Midbrain (tissue), 1 donor: ENCODE measurements around the gene DLL4.

Source experiments
- DNase-seq: peaks from one replicate; lab custom pipeline; 2025; lab: John Stamatoyannopoulos, UW

DLL4 gene

GRCh38 chr15:40906091-40906990 lies 22.8 kb upstream of the DLL4 start:
- DNase-seq, result peak; percentile 67

DNA sequence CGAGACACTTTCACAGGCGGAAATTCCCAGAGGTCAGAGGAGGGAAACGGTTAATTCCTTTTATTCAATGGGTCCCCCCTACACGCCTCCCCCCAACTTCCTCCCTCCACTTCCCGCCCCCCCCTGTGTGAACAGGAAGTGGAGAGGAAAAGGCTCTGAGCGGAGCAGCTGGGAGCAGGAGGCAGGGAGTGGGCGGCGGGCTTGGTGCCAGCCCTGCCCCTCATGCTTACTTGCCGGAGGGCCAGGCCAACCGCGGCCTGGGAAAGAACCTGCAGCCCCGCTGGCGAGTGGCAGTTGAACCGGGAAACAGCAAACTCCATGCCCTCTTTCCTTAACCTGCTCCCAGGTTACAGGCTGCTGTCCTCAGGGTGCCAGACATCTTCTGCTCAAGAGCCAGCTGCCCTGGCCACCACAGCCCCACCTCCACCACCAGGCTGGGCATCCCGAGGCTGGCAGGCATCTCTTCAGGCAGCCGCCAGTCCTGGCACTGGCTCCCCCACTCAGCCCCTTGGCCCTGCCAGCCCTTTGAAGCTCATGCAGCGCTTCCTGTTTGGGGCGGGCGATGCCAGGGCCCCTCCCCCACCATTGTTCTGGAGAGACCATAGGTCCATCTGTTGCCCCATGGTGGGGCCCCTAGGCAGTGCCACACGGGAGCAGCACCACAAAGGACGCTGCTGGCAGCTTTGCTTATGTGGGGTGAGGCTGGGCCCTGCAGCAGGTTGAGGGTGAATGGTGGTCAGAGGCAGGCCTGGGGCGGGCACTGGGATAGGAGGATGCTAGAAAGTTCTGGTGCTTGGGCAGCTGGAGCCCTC lies 21.9 kb upstream of the DLL4 start:
- DNase-seq, result peak; percentile 28

GRCh38 chr15:40908095-40908494 lies 21.0 kb upstream of the DLL4 start:
- no peak for DNase-seq

DNA sequence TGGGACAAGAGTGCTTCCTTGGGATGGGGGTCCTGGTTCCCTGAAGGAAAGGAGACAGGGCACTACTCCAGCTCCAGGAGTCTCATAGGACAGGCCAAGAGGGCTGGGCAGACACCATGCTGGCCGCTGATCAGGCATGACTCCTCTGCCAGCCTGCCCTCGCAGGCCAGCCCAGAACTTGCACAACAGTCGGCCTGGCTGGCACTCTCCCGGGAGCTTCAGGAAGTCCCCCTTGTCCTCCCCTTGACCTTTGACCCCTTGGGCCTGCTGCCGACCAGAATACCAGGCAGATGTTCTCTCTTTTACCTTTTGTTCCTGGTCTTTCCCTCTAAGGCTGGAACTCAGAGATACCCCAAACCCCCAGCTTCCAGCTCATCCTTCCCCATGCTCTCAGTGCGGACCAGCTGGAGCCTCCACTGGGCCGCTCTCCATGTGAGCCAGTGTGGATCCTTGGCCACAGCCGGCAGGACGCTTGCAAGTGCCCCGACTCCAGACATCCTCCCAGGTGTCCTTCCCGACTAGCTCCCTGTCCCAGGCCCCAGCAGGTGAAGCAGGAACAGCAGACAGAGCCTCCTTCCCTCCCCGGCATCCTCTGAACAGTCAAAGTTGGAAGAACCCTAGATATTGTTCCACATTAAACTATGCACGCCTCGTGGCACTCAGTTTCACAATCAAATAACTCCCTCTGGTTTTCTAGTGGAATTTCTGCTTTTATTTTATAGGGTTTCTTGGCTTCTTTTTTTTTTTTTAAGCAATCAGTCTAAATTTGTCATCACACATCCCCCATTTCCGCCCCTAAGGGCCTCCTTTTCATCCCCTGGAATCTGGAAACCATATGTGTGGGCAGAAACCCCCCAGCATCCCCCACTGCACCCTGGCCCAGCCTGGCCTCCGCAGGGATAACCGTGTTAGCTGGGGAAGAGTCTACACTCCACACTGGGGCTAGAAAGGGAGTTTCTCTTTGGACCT lies 19.2 kb upstream of the DLL4 start:
- DNase-seq, result no peak

DNA sequence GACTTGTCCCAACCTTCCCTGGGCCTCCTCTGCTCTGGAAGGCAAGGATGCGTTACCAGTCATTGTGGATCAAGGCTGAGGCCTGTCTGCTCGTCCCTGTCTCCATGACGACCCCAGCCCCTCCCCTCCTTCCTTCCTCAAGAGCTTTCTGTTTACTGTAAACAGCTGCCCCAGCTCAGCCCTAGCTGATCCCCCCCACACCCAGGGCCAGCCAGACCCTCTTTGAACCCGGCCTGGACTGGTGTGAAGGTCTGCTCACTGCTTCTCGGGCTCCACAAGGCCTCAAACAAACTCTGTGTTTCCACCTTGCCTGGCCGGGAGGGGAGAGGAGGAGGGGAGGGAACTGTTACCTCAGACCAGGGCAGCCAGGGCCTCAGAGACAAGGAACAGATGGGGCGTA lies 18.0 kb upstream of the DLL4 start:
- DNase-seq, result no peak

- DNase-seq, result no peak
Measured at GRCh38 chr15:40911693-40912092, 17.4 kb upstream of the DLL4 start.

- DNase-seq, result no peak
Measured at GRCh38 chr15:40912478-40912877, 16.7 kb upstream of the DLL4 start.

DNA sequence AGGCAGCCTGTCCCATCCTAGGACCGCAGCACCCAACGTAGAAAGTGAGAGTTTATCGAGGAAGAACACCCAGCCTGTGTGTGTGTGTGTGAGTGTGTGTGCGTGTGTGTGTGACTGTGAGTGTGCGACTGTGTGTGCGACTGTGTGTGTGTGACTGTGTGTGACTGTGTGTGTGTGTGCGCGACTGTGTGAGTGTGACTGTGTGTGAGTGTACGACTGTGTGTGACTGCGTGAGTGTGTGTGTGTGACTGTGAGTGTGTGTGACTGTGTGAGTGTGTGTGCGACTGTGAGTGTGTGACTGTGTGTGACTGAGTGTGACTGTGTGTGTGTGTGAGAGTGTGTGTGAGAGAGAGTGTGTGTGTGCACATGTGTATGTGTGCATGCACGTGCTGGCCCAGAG lies 15.1 kb upstream of the DLL4 start:
- DNase-seq, result no peak

DNA sequence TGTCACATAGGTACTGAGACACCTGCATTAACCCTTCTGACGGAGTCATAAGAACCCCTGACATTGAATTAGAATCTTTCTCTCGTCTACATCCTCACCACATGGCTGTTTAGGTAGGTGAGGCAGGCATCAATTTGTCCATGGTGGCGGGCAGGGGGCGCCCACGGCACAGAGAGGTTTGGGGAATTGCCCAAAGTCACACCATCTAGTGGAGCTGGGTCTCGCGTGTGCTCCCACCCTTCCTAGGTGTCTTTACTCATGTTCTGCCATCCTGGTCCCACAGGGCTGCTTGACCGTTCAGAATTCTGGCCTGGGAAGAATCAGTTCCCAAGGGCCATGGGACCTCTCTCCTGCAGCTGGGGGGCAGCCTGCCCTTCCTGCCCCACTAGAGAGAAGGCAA lies 14.7 kb upstream of the DLL4 start:
- no peak for DNase-seq

DNA sequence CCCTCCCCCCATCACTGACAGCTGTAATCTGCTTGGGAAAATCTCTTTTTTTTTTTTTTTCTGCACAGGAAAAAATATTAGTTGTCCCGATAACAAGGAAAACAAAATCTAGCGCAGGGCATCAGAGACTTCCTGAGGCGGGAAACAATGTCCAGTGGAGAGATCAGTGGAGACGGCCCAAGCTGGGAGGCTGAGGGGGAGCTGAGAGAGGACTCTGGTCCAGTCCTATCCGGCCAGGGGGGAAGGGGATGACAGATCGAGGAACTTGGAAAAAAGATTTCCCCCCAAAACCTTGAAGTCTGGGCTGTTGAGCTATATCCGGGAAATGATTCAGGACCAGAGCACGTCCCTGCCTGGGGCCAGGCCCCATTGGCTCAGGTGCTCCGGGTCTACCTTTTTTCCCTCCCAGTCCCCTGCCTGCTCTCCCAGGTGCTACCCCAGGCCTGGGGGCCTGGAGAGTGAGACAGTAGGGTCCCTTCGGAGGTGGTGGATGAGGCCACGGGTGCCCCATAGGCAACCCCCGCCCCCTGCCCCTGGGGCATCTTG lies 14.0 kb upstream of the DLL4 start:
- DNase-seq, result no peak

DNA sequence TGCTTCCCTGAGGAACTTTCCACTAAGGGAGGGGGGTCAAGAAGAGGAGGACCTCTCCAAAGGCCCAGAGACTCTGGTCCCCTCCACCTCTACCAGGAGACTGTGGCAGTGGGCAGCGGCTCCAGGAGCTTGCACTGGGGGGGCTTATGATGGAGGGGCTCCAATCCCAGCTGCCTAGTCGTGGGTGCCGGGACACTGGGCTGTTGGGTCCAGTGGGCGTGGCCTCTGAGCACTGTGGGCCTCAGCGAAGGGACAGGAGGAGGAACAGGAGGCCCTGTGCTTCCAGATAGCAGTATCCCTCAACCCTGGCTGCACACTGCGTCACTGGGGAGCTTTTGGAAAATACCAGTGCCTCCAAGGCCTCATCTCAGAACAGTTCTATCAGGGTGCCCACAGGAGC lies 13.5 kb upstream of the DLL4 start:
- DNase-seq, result no peak

DNA sequence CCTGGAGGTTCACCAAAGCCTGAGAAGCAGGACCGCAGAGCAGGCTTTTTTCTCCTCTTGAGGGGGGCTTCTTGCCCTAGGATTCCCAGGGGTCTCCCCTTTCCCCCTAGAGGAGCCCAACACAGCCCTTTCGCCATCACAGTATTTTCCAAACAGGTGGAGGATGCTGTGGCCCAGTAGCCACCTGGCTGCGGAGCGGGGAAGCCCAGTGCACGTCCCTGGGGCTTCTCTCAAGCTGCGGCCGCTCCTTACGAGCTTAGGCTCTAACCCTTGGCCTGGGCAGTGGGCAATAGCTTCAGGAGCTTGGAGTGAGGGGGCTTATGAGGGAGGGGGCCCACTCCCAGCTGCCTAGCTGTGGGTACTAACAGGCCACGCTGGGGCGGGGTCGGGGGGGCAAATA lies 11.6 kb upstream of the DLL4 start:
- DNase-seq, result no peak

GRCh38 chr15:40918146-40918798 lies 10.9 kb upstream of the DLL4 start:
- no peak for DNase-seq

GRCh38 chr15:40918799-40919392 lies 10.2 kb upstream of the DLL4 start:
- no peak for DNase-seq

DNA sequence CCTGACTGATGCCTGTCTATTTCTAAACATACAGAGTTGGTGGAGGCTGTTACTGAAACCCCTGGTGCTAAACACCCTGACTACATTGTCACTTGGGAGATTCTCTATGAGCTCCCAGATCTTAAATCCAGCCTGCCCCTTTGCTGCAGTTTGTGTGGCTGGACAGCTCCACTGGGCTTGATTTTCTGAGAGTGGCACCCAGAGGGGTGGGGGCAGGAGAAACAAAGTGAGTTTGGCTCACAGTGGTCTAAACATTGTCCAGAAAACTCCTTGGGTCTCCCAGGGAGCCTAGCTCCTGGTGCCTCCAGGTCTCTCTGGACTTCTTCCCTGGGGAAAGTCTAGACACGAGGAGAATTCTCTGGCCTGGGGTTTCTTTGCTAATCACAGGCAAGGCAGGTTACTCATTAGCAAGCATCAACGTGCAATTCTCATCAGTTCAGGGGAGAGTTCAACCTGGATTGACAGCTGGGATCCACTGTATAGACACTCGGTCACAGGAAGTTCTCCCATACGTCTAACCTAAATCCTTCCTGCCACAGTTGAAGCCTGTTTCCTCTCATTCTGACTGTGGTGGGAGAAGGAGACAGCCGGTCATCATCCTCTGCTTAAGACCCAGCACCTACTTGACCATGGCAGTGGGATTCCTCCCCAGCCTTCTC lies 7.1 kb upstream of the DLL4 start:
- no peak for DNase-seq

GRCh38 chr15:40922608-40923005 lies 6.5 kb upstream of the DLL4 start:
- no peak for DNase-seq

DNA sequence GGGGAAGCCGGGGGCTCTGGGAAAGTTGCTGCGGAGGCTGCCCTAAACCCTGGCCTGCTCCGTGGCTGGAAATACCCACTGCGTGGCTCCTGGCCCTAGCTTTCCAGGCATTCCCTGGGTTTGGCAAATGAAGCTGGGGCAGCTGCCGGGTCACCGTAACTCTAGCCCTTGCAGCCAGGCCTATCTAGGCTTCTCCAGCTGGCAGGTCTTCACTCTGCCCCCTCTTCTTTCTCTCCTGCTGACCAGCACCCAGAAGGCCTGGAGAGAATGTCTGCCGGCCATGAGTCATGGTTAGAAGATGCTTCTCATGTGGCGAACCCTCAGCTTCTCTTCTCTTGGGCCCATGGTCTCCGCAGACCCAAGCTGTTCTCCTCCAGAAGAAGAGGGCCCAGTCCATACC lies 5.6 kb upstream of the DLL4 start:
- DNase-seq, result no peak

GRCh38 chr15:40925495-40925862 lies 3.7 kb upstream of the DLL4 start:
- no peak for DNase-seq

GRCh38 chr15:40925863-40926658 lies 3.1 kb upstream of the DLL4 start:
- DNase-seq, result peak; percentile 18
